GM13976 (cell line): ENCODE data around the gene OTOGL.

Source experiments
- DNase-seq: peaks from one replicate; pipeline ENCODE4 v3.0.0; 2012; ENCODE audit warnings: low spot score
- in situ Hi-C: fragments of 300-500 bp; cut with MboI; formaldehyde crosslinking; loops from one replicate; pipeline ENCODE4 v1.12.0; 2022; ENCODE audit warnings: low sequenced_read_pairs, mixed read lengths, inconsistent platforms; ENCODE audit not compliant: unreplicated experiment
- TF ChIP-seq, protein P1 (sequence below): IDR thresholded peaks from 2 replicates; pipeline ENCODE4 v1.5.1; 2012; ENCODE audit warnings: borderline replicate concordance, mild to moderate bottlenecking; ENCODE audit not compliant: insufficient read depth; ENCODE audit errors: extremely low read depth, missing control alignments, control extremely low read depth

OTOGL gene

DNA sequence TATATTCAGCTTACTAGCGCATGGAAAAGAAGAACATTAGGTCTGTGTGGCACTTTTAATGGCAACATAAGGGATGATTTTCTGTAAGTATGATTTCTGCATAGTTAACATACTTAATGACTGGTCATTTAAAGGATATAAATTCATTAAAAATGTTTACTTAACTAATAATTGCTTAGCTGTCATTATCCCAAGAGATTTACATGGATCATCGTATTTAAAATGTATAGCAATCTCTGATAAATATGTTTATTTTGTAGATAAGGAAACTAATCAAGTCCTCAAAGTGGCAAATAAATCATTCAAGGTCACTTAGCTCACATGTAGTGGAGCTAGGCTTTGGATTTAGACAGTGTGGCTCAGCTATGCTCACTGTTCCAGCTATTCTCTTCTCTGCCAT, 158.6 kb downstream of the OTOGL start:
- TF ChIP-seq, protein P1, sequence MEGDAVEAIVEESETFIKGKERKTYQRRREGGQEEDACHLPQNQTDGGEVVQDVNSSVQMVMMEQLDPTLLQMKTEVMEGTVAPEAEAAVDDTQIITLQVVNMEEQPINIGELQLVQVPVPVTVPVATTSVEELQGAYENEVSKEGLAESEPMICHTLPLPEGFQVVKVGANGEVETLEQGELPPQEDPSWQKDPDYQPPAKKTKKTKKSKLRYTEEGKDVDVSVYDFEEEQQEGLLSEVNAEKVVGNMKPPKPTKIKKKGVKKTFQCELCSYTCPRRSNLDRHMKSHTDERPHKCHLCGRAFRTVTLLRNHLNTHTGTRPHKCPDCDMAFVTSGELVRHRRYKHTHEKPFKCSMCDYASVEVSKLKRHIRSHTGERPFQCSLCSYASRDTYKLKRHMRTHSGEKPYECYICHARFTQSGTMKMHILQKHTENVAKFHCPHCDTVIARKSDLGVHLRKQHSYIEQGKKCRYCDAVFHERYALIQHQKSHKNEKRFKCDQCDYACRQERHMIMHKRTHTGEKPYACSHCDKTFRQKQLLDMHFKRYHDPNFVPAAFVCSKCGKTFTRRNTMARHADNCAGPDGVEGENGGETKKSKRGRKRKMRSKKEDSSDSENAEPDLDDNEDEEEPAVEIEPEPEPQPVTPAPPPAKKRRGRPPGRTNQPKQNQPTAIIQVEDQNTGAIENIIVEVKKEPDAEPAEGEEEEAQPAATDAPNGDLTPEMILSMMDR: no peak
- in situ Hi-C loops: no loop called here
- DNase-seq: no peak

DNA sequence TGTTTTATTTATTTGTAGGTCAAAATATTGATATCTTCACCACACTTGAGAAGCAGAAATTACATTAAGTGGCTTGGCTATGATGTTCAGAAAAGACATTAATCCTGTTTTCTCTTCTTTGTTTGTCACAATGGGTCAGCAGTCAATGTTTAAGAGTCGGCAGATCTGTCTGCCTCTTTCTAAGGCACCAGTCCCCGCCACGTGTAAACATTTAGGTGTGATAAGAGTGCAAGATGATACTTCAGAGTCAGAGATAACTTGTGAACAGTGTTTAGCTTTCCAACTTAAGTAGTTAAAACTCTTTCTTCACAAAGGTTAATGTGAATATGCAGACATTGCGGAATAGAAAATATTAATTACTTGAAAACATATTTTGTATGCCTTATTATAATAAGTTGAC, 160.9 kb downstream of the OTOGL start:
- no peak for DNase-seq
- in situ Hi-C loops: no loop called here
- TF ChIP-seq, protein P1: no peak

DNA sequence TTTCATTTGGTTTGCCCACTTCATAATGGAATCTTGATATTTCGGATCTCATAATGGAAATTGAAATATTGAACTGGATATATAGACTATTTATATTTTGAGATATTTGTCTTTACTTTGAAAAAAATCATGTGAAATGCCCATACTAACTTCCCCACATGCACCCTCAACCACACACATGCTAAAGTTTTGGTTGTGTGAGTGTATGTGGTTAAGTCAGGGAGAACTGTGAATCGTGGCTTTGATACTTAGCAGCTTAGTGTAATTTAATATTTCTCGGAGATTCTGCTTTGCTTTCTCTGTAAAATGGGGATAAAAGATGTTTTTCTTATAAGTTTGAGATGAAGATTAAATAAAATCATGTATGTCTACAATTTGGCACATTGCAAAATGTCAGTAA, 162.1 kb downstream of the OTOGL start:
- no peak for DNase-seq
- TF ChIP-seq, protein P1: no peak
- in situ Hi-C loops: no loop called here

DNA sequence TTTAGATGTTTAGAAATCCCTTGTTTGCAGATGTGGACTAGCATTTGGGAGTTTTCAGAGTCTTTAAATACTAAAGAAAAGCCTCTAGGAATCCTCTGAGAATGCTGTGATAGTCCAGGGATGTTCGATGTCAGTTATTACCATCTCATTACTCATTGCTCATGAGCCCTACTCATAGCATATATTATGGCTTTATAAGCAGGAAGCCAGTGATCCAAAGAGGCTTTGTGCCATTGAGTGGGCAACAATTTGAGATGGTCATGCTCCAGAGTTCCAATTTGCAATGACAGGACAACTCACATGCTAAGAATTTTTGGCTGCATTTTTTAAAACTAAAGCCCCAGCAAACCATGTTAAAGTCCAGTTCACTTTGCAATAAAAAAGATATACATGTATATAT, 163.0 kb downstream of the OTOGL start:
- no peak for DNase-seq
- in situ Hi-C loops: no loop called here

DNA sequence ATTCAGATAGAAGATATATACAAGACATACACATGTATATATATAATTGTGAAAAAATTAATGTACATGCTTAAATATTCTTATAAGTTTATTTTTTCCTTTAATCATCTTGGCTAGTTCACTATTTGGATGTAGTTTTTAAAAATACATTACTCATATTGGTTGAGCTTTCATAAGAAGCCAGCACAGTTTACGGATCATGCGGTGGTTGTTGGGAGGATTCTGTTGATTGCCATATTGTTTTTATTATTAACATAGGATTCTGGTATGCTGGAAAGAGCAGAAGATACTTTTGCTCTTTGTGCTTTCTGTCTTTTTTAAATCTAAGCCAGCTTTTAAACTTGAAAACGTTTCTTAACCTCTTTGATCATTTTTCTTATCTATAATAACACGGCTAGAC, 163.4 kb downstream of the OTOGL start:
- in situ Hi-C loops: no loop called here
- DNase-seq: no peak
- TF ChIP-seq, protein P1: no peak

More for the DNA sequence above, 163.0 kb downstream of the OTOGL start:
- TF ChIP-seq, protein P1: no peak

DNA sequence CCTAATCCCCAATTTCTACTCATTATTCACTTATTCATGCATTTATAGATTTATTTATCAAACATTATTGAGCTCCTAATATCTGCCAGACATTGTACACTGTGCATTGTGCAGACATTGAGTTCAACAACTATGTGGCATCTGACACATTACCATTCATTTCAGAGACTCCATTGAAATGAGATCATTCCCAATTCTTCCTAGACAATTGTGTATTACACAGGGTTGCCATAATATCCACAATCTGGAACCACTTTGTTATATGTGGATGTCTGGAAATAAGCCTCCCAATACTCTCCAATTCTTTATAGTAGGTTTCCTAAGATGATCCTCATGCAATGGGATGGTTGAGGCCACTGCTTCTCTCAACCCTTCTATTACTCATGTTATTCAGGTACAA, 165.0 kb downstream of the OTOGL start:
- in situ Hi-C loops: no loop called here
- no peak for DNase-seq
- TF ChIP-seq, protein P1: no peak

DNA sequence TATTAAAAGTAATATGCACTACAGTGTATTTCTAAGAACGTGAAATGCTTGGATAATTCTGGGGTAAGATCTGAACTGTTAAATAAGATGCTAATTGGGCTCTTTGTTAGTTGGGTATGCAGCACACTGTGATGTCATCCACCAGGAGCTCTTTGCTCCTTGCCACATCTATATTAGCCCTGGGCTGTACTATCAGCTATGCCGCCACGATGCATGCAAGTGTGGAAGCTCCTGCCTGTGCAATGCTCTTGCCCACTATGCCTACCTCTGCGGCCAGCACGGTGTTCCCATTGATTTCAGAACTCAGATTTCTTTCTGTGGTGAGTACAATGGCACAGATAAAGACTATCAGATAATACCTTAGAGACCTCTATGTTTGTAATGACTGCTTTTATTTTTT, 165.6 kb downstream of the OTOGL start:
- TF ChIP-seq, protein P1: no peak
- in situ Hi-C loops: no loop called here

More for the DNA sequence above, 165.6 kb downstream of the OTOGL start:
- DNase-seq: no peak
